GM21619 (cell line): Measurements from ENCODE around the gene STK24.
A peak's percentile ranks its signal among the peaks of the same experiment; 100 is the strongest.
"Not testable (repeated sequence)": the region's sequence is repeated elsewhere in the genome, so short reads cannot be mapped to it uniquely, and the experiment has no call there.

Source experiments
- ATAC-seq: cut with Tn5 transposase; IDR thresholded peaks from one replicate; pipeline ENCODE4 v1.9.1; 2021; ENCODE audit not compliant: unreplicated experiment

Gene STK24

DNA sequence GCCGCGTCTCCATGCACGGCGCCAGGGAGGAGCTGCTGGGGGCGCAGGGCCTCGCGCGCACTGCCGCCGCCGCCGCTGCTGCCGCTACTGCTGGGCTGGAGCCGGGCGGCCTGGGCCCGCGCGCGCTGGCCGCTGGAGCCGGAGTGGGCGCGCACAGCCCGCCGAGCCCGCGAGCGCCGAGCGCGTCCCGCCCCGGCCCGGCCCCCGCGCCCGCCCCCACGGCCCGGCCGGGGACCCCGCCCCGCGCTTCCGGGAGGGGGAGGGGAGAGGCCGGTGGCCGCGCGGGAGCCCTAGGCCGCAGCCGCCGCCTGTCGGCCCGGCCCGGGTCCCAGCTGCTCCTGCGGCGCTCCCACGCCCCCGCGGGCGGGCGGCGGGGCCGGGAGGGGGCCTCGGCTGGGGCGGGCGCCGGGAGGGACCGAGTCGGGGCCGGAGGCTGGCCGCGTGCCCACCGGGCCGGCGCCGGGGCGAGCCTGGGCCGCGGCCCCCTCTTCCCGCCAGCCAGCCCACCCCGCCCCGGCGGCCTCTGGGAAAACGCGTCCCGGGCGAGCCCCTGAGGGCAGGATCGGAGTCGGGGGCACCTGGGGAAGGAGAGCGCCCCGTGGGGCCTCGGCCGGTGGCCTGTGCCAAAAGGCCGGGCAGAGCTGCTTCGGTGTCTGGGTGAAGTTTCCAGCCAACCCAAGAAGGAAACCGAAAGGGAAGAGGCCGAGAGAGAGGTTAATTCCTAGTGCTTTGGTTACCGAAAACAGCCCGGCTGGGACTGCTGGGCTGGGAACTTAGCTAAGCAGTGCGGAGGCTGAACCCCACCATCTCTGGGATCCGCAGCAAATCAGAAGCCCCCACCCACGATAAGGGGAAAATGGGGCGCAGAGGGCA is at the start of gene STK24:
Gene STK24 (minus strand): TSS at position 145 of the 873 bp plus-strand sequence. CDS start 321 bp downstream, outside the sequence.
- peak; percentile 56 for ATAC-seq

DNA sequence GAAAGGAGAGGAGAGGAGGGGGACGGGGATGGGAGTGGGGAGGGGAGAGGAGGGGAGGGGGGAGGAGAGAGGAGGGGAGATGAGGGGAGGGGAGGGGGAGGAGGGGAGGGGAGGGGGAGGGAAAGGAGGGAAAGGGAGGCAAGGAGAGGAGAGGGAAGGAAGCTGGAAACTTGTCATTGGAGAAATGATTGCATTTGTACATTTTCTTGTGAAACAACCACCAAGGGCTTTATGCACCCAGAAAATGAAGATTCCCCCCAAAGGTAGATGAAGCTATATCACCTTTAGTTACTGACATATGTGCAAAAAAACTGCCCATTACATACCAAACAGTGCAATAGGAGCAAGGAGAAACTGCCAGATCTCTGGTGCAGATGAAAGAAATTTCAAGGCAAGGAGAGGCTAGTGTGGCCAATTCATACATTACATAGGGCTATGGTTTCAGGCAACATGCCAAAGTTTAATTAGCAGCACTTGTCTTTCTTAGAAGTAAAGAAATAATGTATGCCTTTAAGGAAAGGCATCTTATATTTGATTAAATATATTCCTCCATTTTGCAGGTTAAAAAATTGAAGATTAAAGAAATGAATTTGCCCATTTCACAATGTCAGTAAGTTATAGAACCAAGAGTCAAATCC is 49.5 kb upstream of the STK24 start:
- ATAC-seq: no peak

- ATAC-seq: not testable (repeated sequence)
Observed at GRCh38 chr13:98624589-98624988, 47.7 kb upstream of the STK24 start.

DNA sequence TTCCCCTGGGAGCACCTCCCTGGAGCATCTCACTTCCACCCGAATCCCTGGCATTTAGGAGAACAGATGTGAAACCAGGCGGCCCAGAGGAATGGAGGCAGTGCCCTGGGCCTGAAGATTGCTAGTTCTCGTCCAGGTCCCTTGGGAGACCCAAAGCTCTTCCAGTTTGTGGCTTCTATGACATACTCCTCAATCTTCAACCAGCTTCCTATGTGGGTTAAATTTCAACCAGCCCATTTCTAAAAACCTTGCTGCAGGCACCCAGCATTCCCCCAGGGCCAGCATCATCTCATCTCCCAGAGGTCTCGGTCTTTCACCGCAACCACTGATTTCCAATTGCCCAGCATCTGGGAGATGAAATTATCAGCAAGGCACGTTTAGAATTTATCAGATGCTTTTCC is 46.0 kb upstream of the STK24 start:
- no peak for ATAC-seq

GRCh38 chr13:98619556-98619955 is 42.6 kb upstream of the STK24 start:
- ATAC-seq: no peak

DNA sequence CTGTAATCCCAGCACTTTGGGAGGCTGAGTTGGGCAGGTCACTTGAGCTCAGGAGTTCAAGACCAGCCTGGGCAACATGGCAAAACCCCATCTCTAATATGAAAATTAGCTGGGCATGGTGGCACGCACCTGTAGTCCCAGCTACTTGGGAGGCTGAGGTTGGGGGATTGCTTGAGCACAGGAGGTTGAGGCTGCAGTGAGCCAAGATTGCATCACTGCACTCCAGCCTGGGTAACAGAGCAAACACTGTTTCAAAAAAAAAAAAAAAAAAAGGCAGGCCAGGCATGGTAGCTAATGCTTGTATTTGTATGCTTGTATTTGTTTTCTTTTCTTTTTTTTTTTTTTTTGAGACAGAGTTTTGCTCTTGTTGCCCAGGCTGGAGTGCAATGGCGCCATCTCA is 38.7 kb upstream of the STK24 start:
- ATAC-seq: not testable (repeated sequence)

GRCh38 chr13:98613591-98613990 is 36.7 kb upstream of the STK24 start:
- no peak for ATAC-seq

GRCh38 chr13:98609756-98610155 is 32.8 kb upstream of the STK24 start:
- ATAC-seq: no peak

- ATAC-seq: no peak
Observed at GRCh38 chr13:98606296-98606695, 29.4 kb upstream of the STK24 start.

DNA sequence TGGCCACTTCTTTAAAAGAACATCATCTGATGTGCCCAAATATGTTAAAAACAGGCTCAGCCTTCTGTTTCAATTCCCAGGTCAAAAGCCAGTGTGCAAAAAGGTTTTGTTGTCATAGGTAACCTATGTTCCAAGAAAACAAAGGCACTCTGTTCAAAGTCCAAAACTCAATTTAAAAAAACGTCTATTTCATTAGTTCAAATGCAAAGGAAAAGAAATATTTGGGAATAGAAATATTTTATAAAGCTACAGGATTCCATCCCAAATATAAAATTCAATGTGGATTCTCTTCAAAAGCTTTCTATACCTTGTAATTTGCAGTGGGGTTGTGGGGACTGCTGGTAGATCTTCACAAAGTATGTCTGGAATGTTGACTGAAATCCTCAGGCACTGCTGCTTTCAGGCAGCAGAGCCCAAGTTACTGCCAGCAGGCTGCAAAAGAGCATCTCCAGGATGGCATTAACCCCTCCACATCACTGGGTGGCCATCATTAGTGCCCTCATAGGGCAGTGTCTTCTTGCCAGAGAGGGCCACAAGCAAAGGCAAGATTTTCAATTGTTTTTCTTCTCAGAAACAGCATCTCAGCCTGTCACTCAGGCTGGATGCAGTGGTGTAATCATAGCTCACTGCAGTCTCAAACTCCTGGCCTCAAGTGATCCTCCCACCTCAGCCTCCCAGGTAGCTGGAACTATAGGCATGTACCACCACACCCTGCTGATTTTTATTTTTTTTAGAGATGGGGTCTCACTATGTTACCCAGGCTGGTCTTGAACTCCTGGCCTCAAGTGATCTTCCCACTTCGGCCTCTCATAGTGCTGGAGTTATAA is 22.8 kb upstream of the STK24 start:
- no peak for ATAC-seq

GRCh38 chr13:98598043-98598442 is 21.1 kb upstream of the STK24 start:
- ATAC-seq: no peak

DNA sequence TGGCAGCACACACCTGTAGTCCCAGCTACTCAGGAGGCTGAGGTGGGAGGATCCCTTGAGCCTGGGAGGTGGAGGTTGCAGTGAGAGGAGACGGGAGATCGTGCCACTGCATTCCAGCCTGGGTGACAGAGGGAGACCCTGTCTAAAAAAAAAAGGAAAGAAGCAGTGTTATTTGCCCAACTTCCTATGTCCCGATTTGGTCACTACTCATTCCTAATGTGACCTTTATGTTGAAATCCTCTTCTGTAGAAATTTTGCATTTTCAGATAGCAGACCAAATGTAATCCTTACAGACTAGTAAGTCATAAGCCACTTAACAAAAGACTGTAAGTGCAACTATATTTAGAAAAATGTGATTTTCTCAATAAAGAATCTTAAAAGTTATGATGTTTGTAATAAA is 18.2 kb upstream of the STK24 start:
- ATAC-seq: no peak

DNA sequence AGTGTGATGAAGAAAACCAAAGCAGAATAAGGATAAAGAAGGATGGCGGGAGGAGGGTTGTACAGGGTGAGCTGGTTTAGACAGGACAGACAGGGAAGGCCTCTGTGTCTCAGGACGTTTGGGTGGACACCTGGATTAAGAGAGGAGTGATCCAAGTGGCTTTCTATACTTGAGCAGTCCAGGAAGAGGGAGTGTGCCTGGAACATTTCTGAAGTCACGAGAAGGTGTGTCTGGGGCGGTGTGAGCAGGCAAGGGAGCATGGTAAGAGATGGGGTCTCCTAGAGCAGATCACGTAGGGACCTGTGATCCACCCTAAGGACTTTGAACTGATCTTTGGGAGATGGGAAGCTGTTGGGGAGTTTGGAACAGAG is 15.4 kb upstream of the STK24 start:
- ATAC-seq: no peak

DNA sequence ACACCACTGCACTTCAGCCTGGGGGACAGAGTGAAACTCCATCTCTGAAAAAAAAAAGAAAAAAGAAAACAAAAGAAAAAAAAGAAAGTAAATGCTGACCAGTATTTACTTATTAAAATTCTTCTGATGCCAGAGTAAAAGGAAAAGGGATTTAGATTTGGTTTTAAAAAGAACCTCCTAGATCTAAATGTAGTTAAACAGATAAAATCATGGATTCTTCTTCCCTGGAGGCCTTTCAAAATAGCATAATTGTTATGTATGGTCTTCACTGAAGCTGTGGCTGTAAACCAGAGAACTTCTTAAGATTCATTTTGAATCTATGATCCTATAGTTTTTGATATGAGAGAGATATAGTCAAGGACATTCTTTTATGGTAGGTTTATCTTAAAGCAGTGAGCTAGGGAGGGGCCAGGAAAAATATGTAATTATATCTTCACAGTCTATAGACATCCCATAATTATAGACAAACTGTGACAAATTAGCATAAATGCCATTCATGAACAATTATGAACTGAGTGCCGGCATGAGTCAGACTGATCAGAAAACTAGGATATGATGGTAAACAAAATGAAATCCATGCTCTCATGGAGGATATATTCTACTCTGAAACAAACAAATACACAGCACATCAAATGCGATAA is 14.9 kb upstream of the STK24 start:
- ATAC-seq: no peak

GRCh38 chr13:98590471-98590870 is 13.6 kb upstream of the STK24 start:
- not testable (repeated sequence) for ATAC-seq

GRCh38 chr13:98589516-98589915 is 12.6 kb upstream of the STK24 start:
- not testable (repeated sequence) for ATAC-seq

DNA sequence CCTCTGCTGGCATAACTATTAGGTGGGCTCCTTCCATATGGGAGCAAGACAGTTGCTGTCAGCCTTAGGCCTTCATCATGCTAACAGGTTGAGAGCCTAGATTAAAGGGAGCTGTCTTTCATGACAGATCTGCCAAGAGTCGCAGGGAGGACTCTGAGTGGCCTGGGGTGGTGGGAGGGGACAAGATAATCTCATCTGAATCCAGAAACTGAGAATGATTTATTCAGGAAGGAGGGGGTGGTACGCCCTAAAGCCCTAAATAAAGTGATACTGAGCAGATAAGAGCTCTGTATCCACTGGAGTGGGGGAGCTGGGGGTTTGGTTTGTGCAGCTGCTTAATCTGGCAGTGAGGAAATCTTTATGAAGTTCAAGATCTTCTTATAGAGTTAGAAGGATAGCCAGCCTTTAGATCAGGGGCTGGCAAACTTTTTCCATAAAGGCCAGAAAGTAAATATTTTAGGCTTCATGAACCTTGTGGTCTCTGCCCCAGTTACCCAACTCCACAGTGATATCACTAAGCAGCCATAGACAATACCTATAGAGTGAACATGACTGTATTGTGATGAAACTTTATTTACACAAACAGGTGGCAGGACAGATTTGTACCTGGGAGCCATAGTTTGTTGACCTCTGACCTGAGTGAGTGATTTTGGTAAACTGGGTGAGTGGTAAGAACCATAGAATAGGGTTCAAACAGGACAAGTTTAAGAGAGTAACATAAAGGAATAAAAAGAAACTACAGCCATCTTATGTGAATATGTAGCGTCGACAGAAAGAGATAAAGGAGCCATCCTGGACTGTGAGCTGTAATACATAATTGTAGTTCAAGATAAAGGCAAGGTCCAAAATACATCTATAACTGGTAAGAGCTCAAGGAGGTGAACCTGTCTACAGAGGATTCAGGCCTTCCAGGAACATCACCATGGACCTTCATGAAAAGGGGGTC is 9.8 kb upstream of the STK24 start:
- no peak for ATAC-seq

DNA sequence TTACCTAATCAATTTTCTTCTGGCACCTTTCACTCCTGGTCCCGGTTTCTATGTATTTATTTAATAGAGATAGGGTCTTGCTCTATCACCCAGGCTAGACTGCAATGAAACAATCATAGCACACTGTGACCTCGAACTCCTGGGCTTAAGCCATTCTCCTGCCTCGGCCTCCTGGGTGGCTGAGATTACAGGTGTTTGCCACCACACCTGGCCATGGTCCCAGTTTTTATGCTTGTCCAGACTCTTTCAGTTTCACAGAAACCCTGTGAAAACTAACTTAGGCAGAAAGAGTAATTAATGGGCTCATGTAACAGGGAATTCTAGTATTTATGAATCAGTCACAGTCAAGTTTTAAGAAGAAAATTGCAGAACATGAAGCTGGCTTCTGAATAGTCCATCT is 9.0 kb upstream of the STK24 start:
- no peak for ATAC-seq

DNA sequence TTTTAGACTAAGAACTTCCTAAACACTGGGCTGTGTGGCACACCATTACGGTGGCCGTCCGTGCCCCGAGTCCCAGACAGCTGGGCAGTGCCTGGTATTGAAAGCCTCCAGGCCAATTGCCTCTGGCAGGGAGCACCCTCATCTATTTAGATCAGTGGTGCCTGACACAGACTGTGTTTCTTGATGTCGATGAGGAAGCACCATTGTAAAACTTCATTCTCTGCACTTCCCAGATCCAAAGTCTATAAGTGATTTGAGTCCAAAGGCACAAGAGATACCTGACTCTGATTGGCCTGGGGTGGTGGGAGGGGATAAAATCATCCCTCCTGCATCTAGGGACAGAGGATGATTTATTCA is 8.5 kb upstream of the STK24 start:
- no peak for ATAC-seq
